Chondrocyte (in vitro differentiated cells): Measurements from ENCODE around the gene SLC25A21. TPM values are rescaled to one million over a fixed set of nuclear protein-coding genes. Genes with fewer than 3 reads are reported as not detected.

ENCODE experiments used
- DNase-seq: peaks from one replicate; pipeline ENCODE4 v3.0.0; 2021; ENCODE audit warnings: mixed read lengths, low spot score
- H3K27ac Mint-ChIP-seq: one replicate; pipeline ENCODE4 v1.8.0; 2021; ENCODE audit warnings: mild to moderate bottlenecking, moderate library complexity, mixed read lengths; ENCODE audit not compliant: unreplicated experiment
- H3K27me3 Mint-ChIP-seq: 2 replicates; pipeline ENCODE4 v1.8.0; 2021; ENCODE audit warnings: low read depth, mixed read lengths
- H3K36me3 Mint-ChIP-seq: 2 replicates; pipeline ENCODE4 v1.8.0; 2021; ENCODE audit warnings: low read depth, mixed read lengths
- H3K4me1 Mint-ChIP-seq: 2 replicates; pipeline ENCODE4 v1.8.0; 2021; ENCODE audit warnings: low read depth, mild to moderate bottlenecking, mixed read lengths
- H3K4me3 Mint-ChIP-seq: one replicate; pipeline ENCODE4 v1.8.0; 2021; ENCODE audit warnings: mild to moderate bottlenecking, moderate library complexity, mixed read lengths; ENCODE audit not compliant: unreplicated experiment
- H3K9me3 Mint-ChIP-seq: 2 replicates; pipeline ENCODE4 v1.8.0; 2021; ENCODE audit warnings: low read depth, mixed read lengths
- total RNA-seq: library from RNA; stranded (reverse); gene quantifications from 3 replicates; pipeline ENCODE4 v1.2.1, GENCODE V29; 2021
- TF ChIP-seq, protein P1 (sequence below): fragments of 200-600 bp; sonication (generic); IDR thresholded peaks from 2 replicates; pipeline ENCODE4 v1.5.0; 2021; ENCODE audit warnings: antibody characterized with exemption, mild to moderate bottlenecking, moderate library complexity

Gene SLC25A21
- total RNA-seq, 1 donor from 2014 or later: 0.22 TPM

DNA sequence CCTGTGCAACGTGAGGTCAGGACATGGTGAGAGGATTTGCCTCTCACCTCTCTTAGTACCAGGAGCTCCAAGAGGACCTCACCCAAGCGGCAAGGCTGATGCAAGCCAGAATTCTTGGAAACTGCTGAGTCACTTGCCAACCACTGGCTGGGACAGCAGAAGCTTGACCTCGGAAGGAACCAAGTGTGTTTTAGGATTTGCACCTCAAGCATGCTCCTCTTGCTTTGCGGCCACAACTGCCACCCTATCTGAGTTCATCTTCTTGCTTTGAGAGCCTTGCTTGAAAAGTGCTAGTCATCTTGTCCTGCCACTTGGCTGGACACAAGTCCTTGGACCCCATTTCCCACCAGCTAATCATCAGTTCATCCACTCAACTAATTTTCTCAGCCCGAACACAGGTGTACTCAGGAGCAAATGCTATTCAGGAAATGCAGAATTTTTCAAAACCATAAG is 195.8 kb downstream of the SLC25A21 start:
- Mint-ChIP-seq H3K27me3 (no peaks in the 10 kb centered on the region), H3K27ac (no peak overlapping the region), H3K4me3 (no peak overlapping the region), H3K9me3 (no peaks in the 10 kb centered on the region), H3K36me3 (no peaks in the 10 kb centered on the region), H3K4me1 (peaks cover 23% of the 10 kb centered on the region)
- DNase-seq: no peak
- TF ChIP-seq, protein P1, sequence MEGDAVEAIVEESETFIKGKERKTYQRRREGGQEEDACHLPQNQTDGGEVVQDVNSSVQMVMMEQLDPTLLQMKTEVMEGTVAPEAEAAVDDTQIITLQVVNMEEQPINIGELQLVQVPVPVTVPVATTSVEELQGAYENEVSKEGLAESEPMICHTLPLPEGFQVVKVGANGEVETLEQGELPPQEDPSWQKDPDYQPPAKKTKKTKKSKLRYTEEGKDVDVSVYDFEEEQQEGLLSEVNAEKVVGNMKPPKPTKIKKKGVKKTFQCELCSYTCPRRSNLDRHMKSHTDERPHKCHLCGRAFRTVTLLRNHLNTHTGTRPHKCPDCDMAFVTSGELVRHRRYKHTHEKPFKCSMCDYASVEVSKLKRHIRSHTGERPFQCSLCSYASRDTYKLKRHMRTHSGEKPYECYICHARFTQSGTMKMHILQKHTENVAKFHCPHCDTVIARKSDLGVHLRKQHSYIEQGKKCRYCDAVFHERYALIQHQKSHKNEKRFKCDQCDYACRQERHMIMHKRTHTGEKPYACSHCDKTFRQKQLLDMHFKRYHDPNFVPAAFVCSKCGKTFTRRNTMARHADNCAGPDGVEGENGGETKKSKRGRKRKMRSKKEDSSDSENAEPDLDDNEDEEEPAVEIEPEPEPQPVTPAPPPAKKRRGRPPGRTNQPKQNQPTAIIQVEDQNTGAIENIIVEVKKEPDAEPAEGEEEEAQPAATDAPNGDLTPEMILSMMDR: no peak

- no peaks in the 10 kb centered on the region for H3K9me3 Mint-ChIP-seq
- H3K4me1 Mint-ChIP-seq: peaks cover 23% of the 10 kb centered on the region
- TF ChIP-seq, protein P1: peak; percentile 29
- no peaks in the 10 kb centered on the region for H3K36me3 Mint-ChIP-seq
- H3K27ac Mint-ChIP-seq: no peak overlapping the region
- no peak for DNase-seq
- H3K4me3 Mint-ChIP-seq: no peak overlapping the region
- H3K27me3 Mint-ChIP-seq: no peaks in the 10 kb centered on the region
Measured at GRCh38 chr14:36975834-36976233, 196.6 kb downstream of the SLC25A21 start.

DNA sequence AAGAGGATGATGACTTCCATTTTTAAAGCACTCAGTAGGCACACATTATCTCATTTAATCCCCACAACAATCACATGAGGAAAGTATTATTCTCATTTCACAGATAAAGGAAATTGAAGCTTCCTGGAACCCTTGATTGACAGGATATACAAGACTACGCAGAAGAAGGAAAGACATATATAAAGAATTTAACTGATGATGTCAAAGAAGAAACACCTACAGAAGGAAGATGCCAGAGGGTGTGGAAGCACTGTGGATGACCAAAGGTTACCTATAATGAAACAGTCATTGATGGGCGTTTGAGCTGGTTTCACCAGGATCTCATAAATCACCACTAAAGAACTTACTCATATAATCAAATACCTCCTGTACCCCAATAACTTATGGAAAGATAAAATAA is 197.4 kb downstream of the SLC25A21 start:
- H3K4me3 Mint-ChIP-seq: no peak overlapping the region
- no peaks in the 10 kb centered on the region for H3K9me3 Mint-ChIP-seq
- H3K27ac Mint-ChIP-seq: no peak overlapping the region
- H3K27me3 Mint-ChIP-seq: no peaks in the 10 kb centered on the region
- H3K36me3 Mint-ChIP-seq: no peaks in the 10 kb centered on the region
- no peak for DNase-seq
- H3K4me1 Mint-ChIP-seq: peaks cover 23% of the 10 kb centered on the region
- TF ChIP-seq, protein P1: no peak

GRCh38 chr14:36973806-36974442 is 198.5 kb downstream of the SLC25A21 start:
- Mint-ChIP-seq H3K4me1 (peaks cover 23% of the 10 kb centered on the region), H3K27me3 (no peaks in the 10 kb centered on the region), H3K36me3 (no peaks in the 10 kb centered on the region), H3K9me3 (no peaks in the 10 kb centered on the region), H3K4me3 (no peak overlapping the region), H3K27ac (peak overlapping the region; percentile 20)
- no peak for DNase-seq
- TF ChIP-seq, protein P1: no peak

GRCh38 chr14:36971263-36971855 is 201.0 kb downstream of the SLC25A21 start:
- H3K4me3 Mint-ChIP-seq: no peak overlapping the region
- peaks cover 31% of the 10 kb centered on the region for H3K4me1 Mint-ChIP-seq
- no peaks in the 10 kb centered on the region for H3K27me3 Mint-ChIP-seq
- no peak for DNase-seq
- no peaks in the 10 kb centered on the region for H3K9me3 Mint-ChIP-seq
- TF ChIP-seq, protein P1: no peak
- H3K27ac Mint-ChIP-seq: no peak overlapping the region
- no peaks in the 10 kb centered on the region for H3K36me3 Mint-ChIP-seq
